Mesothelial cell of epicardium (in vitro differentiated cells): ENCODE data around the gene LMOD1. TPM values are rescaled to one million over a fixed set of nuclear protein-coding genes. Genes with fewer than 3 reads are reported as not detected.

Experiments used
- DNase-seq, 2 experiments: peaks; one replicate each; pipeline ENCODE4 v3.0.0; 2021; ENCODE audit warnings: low spot score in 2 of 2; ENCODE audit not compliant: unreplicated experiment in 2 of 2
- H3K27ac Mint-ChIP-seq: 2 replicates; pipeline ENCODE4 v1.8.0; 2021; ENCODE audit warnings: mixed read lengths
- H3K27me3 Mint-ChIP-seq: 2 replicates; pipeline ENCODE4 v1.8.0; 2021; ENCODE audit warnings: low read depth, mixed read lengths
- H3K36me3 Mint-ChIP-seq: 2 replicates; pipeline ENCODE4 v1.8.0; 2021; ENCODE audit warnings: mixed read lengths
- H3K4me1 Mint-ChIP-seq: 2 replicates; pipeline ENCODE4 v1.8.0; 2021; ENCODE audit warnings: mixed read lengths
- H3K4me3 Mint-ChIP-seq: 2 replicates; pipeline ENCODE4 v1.8.0; 2021; ENCODE audit warnings: mild to moderate bottlenecking, moderate library complexity, mixed read lengths
- H3K9me3 Mint-ChIP-seq: 2 replicates; pipeline ENCODE4 v1.8.0; 2021; ENCODE audit warnings: mixed read lengths
- total RNA-seq: library from RNA; stranded (reverse); gene quantifications from 3 replicates; pipeline ENCODE4 v1.2.1, GENCODE V29; 2021
- TF ChIP-seq, protein P1 (sequence below): fragments of 200-600 bp; sonication (generic); IDR thresholded peaks from one replicate; pipeline ENCODE4 v1.5.0; 2021; ENCODE audit warnings: antibody characterized with exemption; ENCODE audit not compliant: unreplicated experiment

Gene LMOD1
- total RNA-seq, 1 donor from 2014 or later = 5.4 TPM

DNA sequence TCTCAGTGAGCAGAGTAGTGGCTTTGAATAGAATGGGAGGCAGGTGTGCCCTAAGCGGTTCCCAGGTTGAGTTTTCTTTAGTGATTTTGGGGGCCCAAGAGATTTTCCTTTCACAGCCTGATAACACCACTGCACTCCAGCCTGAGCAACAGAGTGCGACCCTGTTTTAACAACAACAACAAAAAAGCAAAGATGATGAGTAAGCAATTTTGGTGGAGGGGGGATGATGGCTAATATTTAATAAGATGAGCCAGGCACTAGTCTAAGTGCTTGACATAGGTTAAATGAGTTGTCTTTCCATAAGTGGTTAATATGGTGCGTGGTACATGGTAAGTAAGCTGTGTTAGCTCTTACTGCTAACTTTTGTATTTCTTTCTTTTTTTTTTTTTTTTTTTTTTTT, 38.1 kb upstream of the LMOD1 start:
- TF ChIP-seq, protein P1, sequence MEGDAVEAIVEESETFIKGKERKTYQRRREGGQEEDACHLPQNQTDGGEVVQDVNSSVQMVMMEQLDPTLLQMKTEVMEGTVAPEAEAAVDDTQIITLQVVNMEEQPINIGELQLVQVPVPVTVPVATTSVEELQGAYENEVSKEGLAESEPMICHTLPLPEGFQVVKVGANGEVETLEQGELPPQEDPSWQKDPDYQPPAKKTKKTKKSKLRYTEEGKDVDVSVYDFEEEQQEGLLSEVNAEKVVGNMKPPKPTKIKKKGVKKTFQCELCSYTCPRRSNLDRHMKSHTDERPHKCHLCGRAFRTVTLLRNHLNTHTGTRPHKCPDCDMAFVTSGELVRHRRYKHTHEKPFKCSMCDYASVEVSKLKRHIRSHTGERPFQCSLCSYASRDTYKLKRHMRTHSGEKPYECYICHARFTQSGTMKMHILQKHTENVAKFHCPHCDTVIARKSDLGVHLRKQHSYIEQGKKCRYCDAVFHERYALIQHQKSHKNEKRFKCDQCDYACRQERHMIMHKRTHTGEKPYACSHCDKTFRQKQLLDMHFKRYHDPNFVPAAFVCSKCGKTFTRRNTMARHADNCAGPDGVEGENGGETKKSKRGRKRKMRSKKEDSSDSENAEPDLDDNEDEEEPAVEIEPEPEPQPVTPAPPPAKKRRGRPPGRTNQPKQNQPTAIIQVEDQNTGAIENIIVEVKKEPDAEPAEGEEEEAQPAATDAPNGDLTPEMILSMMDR = no peak
- no peaks in the 10 kb centered on the region for H3K9me3 Mint-ChIP-seq
- peak overlapping the region; percentile 98 for H3K27ac Mint-ChIP-seq
- H3K27me3 Mint-ChIP-seq = no peaks in the 10 kb centered on the region
- no peak for DNase-seq
- H3K36me3 Mint-ChIP-seq = peaks cover 5% of the 10 kb centered on the region
- H3K4me3 Mint-ChIP-seq = peak overlapping the region; percentile 97
- H3K4me1 Mint-ChIP-seq = peaks cover 44% of the 10 kb centered on the region

DNA sequence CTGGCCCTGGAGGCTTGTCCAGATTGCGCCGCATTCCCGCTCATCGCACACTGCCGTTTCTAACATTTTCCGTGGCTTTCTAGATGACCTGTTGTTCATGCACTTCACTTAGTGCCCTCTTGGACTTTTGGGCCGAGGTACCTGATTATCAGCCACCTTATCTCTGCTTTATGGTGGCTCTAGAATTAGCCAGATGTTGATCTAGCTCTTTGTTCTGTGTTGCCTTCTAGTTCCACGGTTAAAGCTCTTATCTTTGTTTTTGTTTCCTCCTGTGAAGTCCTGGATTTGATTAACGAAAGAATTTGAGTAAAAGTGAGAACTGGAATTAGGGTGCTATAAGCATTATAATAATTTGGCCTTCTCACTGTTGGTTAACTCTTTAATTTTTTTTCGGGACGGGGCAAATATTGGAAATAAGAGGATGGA, 37.0 kb upstream of the LMOD1 start:
- Mint-ChIP-seq H3K27me3 (no peaks in the 10 kb centered on the region), H3K27ac (peak overlapping the region; percentile 98), H3K4me3 (peak overlapping the region; percentile 97), H3K9me3 (no peaks in the 10 kb centered on the region), H3K4me1 (peaks cover 42% of the 10 kb centered on the region), H3K36me3 (no peaks in the 10 kb centered on the region)
- TF ChIP-seq, protein P1 = no peak
- no peak for DNase-seq

DNA sequence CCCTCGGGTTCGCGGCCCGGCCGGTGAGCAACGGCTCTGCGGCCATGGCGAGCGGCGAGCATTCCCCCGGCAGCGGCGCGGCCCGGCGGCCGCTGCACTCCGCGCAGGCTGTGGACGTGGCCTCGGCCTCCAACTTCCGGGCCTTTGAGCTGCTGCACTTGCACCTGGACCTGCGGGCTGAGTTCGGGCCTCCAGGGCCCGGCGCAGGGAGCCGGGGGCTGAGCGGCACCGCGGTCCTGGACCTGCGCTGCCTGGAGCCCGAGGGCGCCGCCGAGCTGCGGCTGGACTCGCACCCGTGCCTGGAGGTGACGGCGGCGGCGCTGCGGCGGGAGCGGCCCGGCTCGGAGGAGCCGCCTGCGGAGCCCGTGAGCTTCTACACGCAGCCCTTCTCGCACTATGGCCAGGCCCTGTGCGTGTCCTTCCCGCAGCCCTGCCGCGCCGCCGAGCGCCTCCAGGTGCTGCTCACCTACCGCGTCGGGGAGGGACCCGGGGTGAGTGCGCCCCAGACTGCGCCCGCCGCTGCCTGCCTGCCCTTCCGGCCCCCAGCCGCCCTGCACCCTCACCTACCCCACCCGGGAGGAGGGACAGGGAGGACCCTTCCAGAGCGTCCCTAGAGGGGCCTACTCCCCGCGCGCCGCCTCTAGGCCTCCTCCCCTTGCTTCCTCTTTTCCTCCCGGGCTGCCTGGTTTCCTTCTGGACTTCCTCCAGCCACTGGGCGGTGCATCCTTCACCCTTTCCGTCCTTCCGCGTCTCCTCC, 36.5 kb upstream of the LMOD1 start, which contains the start of gene RNPEP:
Gene RNPEP, plus strand, starts transcription at position 26 of the 757 bp plus-strand sequence. Its CDS starts 19 bp downstream, at position 45.
- H3K36me3 Mint-ChIP-seq = no peaks in the 10 kb centered on the region
- H3K4me1 Mint-ChIP-seq = peaks cover 41% of the 10 kb centered on the region
- H3K4me3 Mint-ChIP-seq = peak within 1 kb of the TSS; percentile 97
- H3K9me3 Mint-ChIP-seq = no peaks in the 10 kb centered on the region
- H3K27me3 Mint-ChIP-seq = no peaks in the 10 kb centered on the region
- TF ChIP-seq, protein P1 = no peak
- DNase-seq = peak; percentile 56 to 78
- peak within 1 kb of the TSS; percentile 98 for H3K27ac Mint-ChIP-seq

DNA sequence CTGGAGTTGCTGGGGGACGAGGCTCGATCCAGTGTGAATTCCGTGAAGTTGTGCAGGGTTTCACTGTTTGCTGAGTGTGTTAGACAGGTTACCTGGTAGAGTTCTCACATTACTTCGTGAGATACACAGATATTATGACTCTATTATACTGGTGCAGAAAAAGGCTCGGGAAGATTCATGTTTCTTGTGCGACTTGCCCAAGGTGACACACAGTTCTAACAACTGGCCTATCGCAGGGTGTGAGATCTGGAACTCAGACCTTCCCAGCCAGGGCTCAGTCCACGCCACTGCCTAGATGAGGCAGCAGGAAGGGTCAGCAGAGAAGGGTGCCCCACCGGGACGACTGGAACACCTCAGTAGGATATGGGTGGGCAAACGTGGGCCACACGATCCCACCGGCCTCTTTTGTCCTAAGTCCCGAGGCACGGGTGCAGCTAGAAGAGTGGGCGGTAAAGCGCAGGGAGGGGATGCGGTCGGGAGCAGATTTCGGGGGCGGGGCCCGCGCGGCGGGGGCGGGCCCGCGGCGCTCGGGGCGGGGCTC, 35.8 kb upstream of the LMOD1 start:
- Mint-ChIP-seq H3K27ac (peak overlapping the region; percentile 98), H3K36me3 (no peaks in the 10 kb centered on the region), H3K4me1 (peaks cover 41% of the 10 kb centered on the region), H3K9me3 (no peaks in the 10 kb centered on the region), H3K4me3 (peak overlapping the region; percentile 94), H3K27me3 (no peaks in the 10 kb centered on the region)
- TF ChIP-seq, protein P1 = no peak
- DNase-seq = no peak

DNA sequence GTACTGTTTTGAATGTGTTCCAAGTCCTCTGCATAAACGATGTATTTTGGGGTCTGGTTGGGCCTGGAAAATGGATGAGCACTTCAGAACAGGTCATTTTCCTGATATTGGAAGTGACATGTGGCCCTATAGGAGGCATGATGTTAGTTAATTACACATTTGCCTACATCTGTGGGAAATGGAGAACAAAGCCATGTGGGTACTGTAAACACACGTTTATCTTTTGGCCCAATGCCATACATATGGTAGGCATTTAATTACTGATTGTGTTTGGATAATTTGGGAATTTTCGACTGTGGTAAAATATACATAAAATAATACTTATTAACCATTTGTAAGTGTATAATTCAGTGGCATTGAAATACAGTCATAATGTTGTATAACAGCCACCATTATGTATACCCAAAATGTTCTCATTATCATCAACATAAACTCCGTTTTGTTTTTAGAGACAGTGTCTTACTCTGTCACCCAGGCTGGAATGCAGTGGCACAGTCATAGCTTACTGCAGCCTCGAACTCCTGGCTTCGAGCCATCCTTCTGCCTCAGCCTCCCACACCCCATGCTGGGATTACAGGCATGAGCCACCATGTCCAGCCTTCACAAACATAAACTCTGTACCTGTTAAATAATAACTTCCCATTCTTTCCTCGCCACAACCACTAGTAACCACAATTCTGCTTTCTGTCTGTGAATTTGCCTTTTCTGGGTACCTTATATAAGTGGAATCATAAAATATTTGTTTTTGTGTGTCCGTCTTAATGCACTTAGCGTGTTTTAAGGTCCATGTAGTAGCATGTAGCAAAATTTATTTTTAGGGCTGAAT, 24.2 kb upstream of the LMOD1 start:
- Mint-ChIP-seq H3K4me3 (no peak overlapping the region), H3K27me3 (no peaks in the 10 kb centered on the region), H3K27ac (no peak overlapping the region), H3K36me3 (peaks cover 26% of the 10 kb centered on the region), H3K4me1 (peaks cover 5% of the 10 kb centered on the region), H3K9me3 (no peaks in the 10 kb centered on the region)
- TF ChIP-seq, protein P1 = no peak
- DNase-seq = no peak
